T-helper 22 cell (primary cell): Measurements from ENCODE around the gene SLC35B2.
A peak's percentile ranks its signal among the peaks of the same experiment; 100 is the strongest.

ENCODE experiments used
- DNase-seq: peaks from one replicate; pipeline ENCODE4 v3.0.0-alpha.2; 2020; ENCODE audit warnings: low read depth

The SLC35B2 gene

DNA sequence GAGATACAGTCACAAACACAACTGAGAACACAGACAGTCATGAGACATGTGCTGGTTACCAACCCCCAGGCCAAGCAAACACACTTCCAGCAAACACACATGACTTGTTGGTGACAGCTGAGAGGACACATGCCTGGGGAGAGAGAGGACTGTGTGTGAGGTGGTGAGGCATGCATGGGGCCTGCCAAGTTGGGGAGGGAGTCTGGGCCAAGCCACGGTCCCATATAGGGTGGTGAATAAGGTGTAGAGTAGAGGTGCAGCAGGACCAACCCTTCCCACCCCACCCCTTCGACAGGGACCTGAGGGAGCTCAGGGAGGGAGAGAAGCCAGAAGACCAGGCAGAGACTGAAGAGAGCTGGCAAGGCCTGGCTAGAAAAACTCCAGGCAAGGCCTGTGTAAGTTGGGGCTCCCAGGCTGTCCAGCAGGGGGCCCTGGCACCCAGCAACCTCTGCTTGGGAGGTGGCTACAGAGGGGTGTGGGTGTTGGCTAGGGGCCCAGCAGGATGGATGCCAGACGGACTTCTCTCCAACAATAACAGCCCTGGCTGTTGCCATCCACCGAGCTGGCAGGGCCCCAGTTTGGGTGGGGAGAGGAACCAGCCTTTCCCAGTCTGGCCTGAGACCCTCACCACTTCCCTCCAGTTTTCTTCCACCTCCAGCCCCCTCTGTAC lies 35.9 kb downstream of the SLC35B2 start:
- DNase-seq = peak; percentile 47

DNA sequence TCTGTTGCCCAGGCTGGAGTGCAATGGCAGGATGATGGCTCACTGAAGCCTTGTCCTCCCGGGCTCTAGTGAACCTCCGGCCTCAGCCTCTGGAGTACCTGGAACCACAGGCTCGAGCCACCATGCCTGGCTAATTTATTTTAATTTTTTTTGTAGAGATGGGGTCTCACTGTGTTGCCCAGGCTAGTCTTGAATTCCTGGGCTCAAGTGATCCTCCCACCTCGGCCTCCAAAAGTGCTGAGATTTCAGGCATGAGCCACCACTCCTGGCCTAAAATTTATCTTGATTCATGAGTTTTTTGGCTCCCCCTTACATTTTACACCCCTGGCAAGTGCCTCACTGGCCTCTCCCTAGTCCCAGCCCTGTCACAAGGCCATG lies 36.4 kb downstream of the SLC35B2 start:
- no peak for DNase-seq

DNA sequence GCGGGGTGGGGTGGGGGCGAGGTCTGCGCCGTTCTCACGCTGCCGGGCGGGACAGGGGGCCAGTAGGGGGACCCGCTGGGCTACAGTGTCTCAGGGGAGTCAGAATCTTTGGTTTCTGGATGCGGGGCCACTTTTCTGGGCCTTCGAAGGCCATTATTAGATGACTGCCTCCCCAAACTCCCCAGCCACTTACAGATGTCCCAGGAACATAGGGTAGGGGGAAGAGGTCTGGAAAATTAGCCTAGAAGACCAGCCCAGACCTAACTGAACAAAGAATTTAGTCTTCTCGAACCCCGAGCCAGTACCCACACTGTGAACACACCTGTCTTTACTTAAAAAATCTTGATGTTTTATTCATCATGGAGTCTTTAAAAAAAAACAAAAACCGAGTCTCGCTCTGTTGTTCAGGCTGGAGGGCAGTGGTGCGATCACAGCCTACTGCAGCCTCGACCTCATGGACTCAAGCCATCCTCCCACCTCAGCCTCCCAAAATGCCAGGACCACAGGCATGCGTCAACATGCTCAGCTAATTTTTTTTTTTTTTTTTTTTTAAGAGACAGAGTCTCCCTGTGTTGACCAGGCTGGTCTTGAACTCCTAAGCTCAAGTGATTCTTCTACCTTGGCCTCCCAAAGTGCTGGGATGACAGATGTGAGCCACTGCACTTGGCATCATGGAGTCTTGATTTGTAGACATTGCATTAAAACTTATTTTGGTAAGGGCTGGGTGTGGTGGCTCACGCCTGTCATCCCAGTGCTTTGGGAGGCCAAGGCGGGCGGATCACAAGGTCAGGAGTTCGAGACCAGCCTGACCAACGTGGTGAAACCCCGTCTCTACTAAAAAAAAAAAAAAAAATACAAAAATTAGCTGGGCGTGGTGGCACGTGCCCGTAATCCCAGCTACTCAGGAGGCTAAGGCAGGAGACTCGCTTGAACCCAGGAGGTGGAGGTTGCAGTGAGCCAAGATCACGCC lies 37.2 kb downstream of the SLC35B2 start:
- no peak for DNase-seq

DNA sequence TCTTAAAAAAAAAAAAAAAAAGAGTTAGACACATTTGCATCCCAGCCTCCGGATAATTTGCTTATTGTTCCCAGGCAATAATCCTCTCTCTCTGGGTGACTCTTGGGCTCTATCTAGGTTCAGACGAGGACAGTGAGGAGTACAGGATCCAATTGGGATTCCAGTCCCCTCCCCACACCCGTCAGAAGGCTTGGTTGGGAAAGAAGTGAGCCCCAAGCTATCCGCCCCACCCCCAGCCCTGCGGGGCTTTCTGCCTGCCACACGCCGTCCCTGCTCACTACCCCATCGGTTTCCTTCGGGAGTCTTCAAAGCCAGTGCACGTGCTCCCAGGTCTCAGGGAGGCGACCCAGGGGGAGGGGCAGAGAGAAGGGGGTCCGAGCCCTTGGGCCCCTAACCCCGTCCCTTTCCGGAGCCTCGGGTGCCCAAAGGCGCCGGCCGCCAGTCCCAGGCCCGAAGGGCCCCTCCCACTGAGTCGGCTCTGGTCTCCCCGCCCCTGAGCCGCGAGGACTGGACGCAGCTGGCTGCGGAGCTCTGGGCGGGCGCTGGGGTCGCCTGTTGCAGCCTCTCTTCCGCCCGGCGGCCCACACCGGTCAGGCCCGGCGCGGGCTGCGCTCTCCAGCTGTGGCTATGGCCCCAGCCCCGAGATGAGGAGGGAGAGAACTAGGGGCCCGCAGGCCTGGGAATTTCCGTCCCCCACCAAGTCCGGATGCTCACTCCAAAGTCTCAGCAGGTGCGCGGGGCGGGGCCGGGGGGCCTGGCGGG lies 38.1 kb downstream of the SLC35B2 start:
- DNase-seq = no peak

DNA sequence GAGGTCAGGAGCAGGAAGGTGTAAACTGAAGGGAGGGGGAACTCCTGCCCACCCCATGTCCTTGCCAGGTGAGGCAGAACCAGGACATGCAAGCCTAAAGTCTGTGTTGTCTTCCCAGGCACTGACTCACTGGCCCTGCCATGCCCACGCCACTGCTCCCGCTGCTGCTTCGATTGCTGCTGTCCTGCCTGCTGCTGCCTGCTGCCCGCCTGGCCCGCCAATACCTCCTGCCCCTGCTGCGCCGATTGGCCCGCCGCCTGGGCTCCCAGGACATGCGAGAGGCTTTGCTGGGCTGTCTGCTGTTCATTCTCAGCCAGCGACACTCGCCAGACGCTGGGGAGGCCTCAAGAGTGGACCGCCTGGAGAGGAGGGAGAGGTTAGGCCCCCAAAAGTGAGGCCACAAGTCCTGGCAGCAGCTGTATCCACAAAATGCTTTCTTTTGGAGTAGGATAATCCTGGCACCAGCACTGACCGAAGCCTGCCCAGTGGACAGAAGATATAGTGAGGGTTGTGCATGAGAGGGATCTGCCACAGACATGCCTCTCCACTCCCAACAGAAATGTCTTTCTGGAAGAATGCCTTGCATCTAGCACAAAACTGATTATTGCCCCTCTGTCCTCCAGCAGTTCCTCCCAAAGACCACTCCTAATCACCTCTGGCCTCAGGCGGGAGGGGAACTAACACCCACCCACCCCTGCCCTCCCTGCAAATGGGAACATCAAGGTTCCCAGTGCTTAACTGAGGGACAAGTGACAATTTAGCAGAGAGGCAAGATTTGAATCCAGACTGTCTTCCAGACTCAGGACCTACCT lies 39.8 kb downstream of the SLC35B2 start:
- DNase-seq = no peak

DNA sequence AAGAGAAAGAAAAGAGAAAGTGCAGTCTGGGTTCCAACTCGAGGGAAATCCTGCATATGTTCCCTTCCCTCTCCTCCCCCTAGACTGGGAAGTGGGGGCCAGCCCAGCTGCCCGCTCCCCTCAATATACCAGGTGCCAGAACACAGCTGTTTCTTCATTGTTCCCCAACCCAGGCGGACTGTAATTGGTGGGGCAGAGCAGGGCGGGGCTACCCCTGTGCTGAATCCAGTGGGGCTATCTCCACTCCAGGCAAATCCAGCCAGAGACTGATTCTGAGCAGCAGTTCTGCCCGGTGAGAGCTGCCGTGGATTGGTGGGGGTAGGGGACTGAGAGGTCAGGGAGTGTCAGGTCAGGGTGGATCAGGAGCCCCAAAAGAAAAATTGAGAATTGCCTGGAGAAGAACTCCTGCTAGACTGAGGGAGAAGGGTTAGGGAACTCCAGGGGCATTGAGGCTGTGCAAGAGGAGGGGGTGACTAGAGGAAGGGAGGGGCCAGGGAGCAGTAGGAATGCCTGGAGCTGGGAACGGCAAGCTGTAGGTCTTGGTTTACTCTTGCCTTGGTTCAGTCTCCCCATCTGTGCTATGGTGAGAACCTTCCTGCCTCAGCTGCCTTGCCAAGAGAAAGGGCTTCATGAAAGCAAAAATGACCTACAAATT lies 40.5 kb downstream of the SLC35B2 start, which contains the start of gene MYMX:
MYMX (plus strand) TSS at position 250 of the 655 bp plus-strand sequence. CDS start 546 bp downstream, outside the sequence.
- DNase-seq = no peak

DNA sequence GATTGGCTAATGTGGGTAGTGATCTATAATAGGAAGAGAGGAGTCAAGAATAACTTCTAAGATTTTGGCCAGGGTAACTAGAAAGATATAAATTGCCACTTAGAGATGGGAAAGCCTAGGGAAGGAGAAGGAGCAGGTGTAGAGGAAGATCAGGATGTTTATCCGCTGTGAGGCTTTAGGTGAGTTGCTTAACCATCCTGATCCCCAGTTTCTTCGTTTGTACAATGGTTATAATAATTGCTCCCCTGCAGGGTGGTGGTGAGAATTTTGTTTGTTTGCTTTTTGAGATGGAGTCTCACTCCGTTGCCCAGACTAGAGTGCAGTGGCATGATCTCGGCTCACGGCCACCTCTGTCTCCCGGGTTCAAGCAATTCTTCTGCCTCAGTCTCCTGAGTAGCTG lies 43.0 kb downstream of the SLC35B2 start:
- no peak for DNase-seq

DNA sequence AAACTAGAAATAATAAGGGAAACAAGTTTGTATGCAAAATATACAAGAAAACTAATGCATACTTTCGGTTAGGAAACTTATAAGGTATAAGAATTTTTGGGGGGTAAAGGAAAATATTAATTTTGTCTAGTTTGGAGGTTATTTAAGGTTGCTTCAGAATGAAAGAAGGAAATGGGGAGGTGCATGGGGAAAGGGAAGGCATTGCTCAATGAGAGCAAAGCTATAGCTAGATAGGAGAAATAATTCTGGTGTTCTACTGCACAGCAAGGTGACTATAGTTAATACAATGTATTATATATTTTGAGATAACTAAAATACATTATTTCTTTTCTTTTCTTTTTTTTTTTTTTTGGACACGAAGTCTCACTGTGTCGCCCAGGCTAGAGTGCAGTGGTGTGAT lies 46.0 kb downstream of the SLC35B2 start:
- DNase-seq = no peak

DNA sequence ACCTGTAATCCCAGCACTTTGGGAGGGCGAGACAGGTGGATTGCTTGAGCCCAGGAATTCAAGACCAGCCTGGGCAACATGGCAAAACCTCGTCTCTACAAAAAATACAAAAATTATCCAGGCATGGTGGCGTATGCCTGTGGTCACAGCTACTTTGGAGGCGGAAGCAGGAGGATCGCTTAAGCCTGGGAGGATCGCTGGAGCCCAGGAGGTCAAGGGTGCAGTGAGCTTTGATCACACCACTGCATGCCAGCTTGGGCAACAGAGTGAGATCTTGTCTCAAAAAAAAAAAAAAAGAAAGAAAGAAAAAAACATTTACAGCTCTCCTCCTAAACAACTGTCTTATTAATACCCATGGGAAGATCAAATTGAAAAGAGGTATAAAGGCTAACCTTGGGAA lies 49.4 kb downstream of the SLC35B2 start:
- no peak for DNase-seq
